ENCODE measurements around the gene CNNM4.

The CNNM4 gene

GRCh38 chr2:96825057-96825456, 64.4 kb downstream of the CNNM4 start:
- no peak for DNase-seq (ENCODE audit: low read depth)
- no peak overlapping the region for H3K4me3 ChIP-seq (replicated peaks; ENCODE audit: low read depth, low read length)
- TF ChIP-seq CTCF (IDR thresholded peaks at IDR 0.05; ENCODE audit: low read length, missing control alignments) = no peak

GRCh38 chr2:96826546-96827278, 66.0 kb downstream of the CNNM4 start:
- no peak for DNase-seq (ENCODE audit: low read depth)
- H3K4me3 ChIP-seq (replicated peaks; ENCODE audit: low read depth, low read length) = no peak overlapping the region

GRCh38 chr2:96828436-96828835, 67.7 kb downstream of the CNNM4 start:
- DNase-seq (ENCODE audit: low read depth) = no peak
- H3K4me3 ChIP-seq (replicated peaks; ENCODE audit: low read depth, low read length) = no peak overlapping the region
- TF ChIP-seq CTCF (IDR thresholded peaks at IDR 0.05; ENCODE audit: low read length, missing control alignments) = no peak

More at GRCh38 chr2:96826546-96827278, 66.0 kb downstream of the CNNM4 start:
- no peak for TF ChIP-seq CTCF (IDR thresholded peaks at IDR 0.05; ENCODE audit: low read length, missing control alignments)

- no peak for DNase-seq (ENCODE audit: low read depth)
- H3K4me3 ChIP-seq (replicated peaks; ENCODE audit: low read depth, low read length) = no peak overlapping the region
- no peak for TF ChIP-seq CTCF (IDR thresholded peaks at IDR 0.05; ENCODE audit: low read length, missing control alignments)
Measured at GRCh38 chr2:96828874-96829273, 68.2 kb downstream of the CNNM4 start.

GRCh38 chr2:96830044-96830562, 69.4 kb downstream of the CNNM4 start:
- TF ChIP-seq CTCF (IDR thresholded peaks at IDR 0.05; ENCODE audit: low read length, missing control alignments) = no peak
- no peak overlapping the region for H3K4me3 ChIP-seq (replicated peaks; ENCODE audit: low read depth, low read length)
- DNase-seq (ENCODE audit: low read depth) = no peak

GRCh38 chr2:96831679-96832078, 71.0 kb downstream of the CNNM4 start:
- no peak overlapping the region for H3K4me3 ChIP-seq (replicated peaks; ENCODE audit: low read depth, low read length)
- DNase-seq (ENCODE audit: low read depth) = no peak
- no peak for TF ChIP-seq CTCF (IDR thresholded peaks at IDR 0.05; ENCODE audit: low read length, missing control alignments)

GRCh38 chr2:96832408-96832753, 71.7 kb downstream of the CNNM4 start:
- H3K4me3 ChIP-seq (replicated peaks; ENCODE audit: low read depth, low read length) = no peak overlapping the region
- no peak for TF ChIP-seq CTCF (IDR thresholded peaks at IDR 0.05; ENCODE audit: low read length, missing control alignments)
- no peak for DNase-seq (ENCODE audit: low read depth)
